Liver (tissue), 3 donors: ENCODE results near the gene RABL6.

Source experiments
- ATF3 ChIP-seq: IDR thresholded peaks from 2 replicates; pipeline ENCODE4 v1.6.1; 2016; ENCODE audit warnings: antibody characterized with exemption
- GABPA ChIP-seq, 2 donors: IDR thresholded peaks in 1 of 2; conservative IDR thresholded peaks in 1 of 2; 2 replicates each; pipeline ENCODE4 v1.6.1; 2016; ENCODE audit warnings: antibody characterized with exemption in 2 of 2, mild to moderate bottlenecking in 1 of 2, moderate library complexity in 1 of 2
- JUND ChIP-seq, 2 donors: IDR thresholded peaks; 2 replicates each; pipeline ENCODE4 v1.6.1; 2016; ENCODE audit warnings: antibody characterized with exemption in 2 of 2
- RAD21 ChIP-seq, 2 donors: IDR thresholded peaks; 2 replicates each; pipeline ENCODE4 v1.6.1; 2016; ENCODE audit warnings: antibody characterized with exemption in 2 of 2, mild to moderate bottlenecking in 2 of 2
- REST ChIP-seq: IDR thresholded peaks from 2 replicates; pipeline ENCODE4 v1.6.1; 2016; ENCODE audit warnings: antibody characterized with exemption, mild to moderate bottlenecking
- SP1 ChIP-seq: IDR thresholded peaks from 2 replicates; pipeline ENCODE4 v1.6.1; 2018; ENCODE audit warnings: antibody characterized with exemption, mild to moderate bottlenecking
- TAF1 ChIP-seq: conservative IDR thresholded peaks from 2 replicates; pipeline ENCODE4 v1.6.1; 2016; ENCODE audit warnings: antibody characterized with exemption, mild to moderate bottlenecking
- YY1 ChIP-seq: IDR thresholded peaks from 2 replicates; pipeline ENCODE4 v1.6.1; 2016; ENCODE audit warnings: antibody characterized with exemption, mild to moderate bottlenecking
- TF ChIP-seq, protein P1 (sequence below): fragments of 150-350 bp; IDR thresholded peaks from 2 replicates; pipeline ENCODE4 v1.5.1; 2017; ENCODE audit warnings: improper control_type of control experiment, low read depth, low read length; ENCODE audit not compliant: missing input control
- donor health status: healthy.
- donor health status: healthy.

DNA sequence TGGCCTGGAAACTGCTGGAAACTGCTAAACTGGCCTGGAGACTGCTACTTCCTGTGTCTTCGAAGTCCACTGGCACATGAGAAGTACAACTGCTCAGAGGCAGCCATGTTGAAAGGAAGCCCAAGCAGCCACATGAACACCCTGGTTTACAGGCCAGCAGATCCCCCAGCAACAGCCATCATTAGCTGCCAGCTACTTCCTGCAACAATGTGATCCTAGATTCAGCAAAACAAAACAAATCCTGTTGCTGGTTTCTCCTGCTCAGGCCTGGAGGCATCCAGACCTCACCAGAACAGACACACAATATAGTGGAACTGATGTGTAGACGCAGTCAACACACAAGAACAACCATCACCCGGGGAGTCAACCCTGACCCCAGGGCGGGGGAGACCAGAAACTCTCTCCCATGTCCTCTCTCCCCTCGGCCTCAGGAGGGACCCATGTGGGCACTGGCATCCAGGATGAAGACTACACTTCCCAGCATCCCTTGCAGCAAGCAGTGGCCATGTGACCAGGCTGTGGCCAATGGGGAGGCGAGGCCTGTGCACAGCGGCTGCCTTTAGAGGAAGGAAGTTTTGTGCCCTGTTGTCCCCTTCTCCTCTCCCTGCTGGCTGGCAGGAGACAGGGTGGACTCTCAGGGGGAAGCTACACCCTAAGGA, 34.2 kb upstream of the RABL6 start:
- TF ChIP-seq GABPA (IDR thresholded peaks at IDR 0.05 in 1 of 2, conservative IDR thresholded peaks at IDR 0.05 in 1 of 2) (no peak), JUND (IDR thresholded peaks at IDR 0.05) (no peak), RAD21 (IDR thresholded peaks at IDR 0.05) (no peak), REST (no peak), TAF1 (no peak), YY1 (no peak), ATF3 (no peak), SP1 (no peak)
- TF ChIP-seq, protein P1, sequence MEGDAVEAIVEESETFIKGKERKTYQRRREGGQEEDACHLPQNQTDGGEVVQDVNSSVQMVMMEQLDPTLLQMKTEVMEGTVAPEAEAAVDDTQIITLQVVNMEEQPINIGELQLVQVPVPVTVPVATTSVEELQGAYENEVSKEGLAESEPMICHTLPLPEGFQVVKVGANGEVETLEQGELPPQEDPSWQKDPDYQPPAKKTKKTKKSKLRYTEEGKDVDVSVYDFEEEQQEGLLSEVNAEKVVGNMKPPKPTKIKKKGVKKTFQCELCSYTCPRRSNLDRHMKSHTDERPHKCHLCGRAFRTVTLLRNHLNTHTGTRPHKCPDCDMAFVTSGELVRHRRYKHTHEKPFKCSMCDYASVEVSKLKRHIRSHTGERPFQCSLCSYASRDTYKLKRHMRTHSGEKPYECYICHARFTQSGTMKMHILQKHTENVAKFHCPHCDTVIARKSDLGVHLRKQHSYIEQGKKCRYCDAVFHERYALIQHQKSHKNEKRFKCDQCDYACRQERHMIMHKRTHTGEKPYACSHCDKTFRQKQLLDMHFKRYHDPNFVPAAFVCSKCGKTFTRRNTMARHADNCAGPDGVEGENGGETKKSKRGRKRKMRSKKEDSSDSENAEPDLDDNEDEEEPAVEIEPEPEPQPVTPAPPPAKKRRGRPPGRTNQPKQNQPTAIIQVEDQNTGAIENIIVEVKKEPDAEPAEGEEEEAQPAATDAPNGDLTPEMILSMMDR, result no peak
